HG02763 (cell line): ENCODE data around the gene NR3C1.

Experiments used
- ATAC-seq: cut with Tn5 transposase; IDR thresholded peaks from one replicate; pipeline ENCODE4 v1.9.1; 2021; ENCODE audit warnings: mild to moderate bottlenecking, moderate library complexity; ENCODE audit not compliant: unreplicated experiment

The NR3C1 gene

DNA sequence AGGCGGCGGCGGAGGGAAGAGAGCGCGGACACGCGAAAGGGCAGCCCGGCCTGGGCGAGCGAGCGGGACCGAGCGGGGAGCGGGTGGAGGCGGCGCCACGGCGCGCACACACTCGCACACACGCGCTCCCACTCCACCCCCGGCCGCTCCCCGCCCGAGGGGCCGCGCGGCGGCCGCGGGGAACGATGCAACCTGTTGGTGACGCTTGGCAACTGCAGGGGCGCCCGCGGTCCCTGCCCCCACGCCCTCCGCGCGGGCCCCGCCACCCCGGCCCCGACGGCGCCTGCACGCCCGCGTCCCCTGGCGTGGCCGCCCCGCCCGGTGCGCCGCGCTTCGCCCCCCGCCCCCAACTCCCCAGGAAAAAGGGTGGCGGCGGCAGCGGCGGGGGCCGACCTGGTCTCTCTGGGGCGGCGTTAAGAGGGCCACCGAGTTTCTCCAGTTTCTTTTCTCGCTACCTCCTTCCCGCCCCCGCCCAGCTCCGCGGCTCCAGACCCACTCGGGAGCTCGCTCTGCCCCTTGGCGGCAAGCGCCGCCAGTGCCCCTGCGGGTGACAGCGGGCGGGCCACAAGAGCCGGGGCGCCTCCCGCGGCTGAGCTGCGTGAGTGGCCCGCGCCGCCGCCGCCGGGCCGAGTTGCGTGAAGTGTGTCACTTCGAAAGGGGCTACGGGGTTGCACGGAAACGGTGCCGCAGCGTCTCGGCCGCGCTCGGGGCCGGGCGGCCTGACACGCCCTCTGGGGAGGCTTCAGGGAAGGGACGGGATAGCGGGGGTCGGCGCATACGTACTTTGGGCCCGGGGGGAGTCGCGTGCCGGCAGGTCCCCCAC, at the start of gene NR3C1:
NR3C1 (minus strand) TSS at position 94 of the 823 bp plus-strand sequence. CDS start 2,847 bp downstream, outside the sequence.
- ATAC-seq, result peak; percentile 60

DNA sequence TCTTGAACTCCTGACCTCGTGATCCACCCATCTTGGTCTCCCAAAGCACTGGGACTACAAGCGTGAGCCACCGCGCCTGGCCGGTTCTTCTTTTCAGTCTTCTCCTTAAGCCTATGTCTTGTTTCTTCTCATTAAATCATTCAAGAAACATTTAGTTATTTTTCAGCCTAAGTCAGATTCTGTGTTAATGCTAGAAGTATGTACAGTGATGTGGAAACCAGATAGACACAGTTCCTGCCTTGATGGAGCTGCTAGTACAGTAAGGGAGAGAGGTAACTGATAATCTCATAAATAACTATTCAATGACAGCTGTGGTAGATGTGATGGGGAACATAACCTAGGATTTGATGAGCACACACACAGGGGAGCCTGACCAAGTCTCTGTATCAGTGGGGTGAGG, 46.3 kb upstream of the NR3C1 start:
- no peak for ATAC-seq

DNA sequence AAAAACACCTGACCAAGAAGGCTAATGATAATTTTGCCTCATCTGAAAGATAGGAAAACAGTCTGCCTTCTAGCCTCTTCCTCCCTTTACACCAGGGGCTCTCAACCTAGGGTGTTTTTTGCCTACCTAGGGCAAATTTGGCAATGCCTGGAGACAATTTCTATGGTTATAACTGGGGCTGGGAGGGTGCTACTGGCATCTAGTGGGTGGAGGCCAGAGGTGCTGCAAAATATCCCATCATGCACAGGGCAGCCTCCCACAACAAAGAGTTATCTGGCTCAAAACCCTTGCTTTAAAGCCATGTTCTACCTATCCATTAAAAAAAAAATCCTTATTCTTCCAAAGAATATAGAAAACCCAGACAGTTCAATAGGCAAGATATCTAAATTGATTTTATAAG, 45.0 kb upstream of the NR3C1 start:
- no peak for ATAC-seq

DNA sequence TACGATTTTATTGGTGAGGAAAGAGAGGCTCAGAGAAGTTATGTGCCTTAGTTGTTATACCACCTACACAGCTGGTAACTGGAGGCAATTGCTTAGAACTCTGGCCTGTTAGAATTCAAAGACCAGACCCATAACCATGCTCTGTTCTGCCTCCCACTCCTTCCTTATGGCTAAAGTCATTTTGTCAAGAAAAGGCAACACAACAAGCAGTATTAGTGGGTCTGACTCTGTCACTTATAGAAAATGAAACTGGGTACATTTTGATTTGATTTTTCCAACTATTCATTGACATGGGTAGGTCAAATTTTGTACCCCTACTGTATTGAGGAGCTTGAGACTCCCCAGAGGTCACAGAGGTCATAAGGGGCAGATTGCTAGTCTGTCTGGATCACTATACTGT, 44.5 kb upstream of the NR3C1 start:
- ATAC-seq, result no peak

DNA sequence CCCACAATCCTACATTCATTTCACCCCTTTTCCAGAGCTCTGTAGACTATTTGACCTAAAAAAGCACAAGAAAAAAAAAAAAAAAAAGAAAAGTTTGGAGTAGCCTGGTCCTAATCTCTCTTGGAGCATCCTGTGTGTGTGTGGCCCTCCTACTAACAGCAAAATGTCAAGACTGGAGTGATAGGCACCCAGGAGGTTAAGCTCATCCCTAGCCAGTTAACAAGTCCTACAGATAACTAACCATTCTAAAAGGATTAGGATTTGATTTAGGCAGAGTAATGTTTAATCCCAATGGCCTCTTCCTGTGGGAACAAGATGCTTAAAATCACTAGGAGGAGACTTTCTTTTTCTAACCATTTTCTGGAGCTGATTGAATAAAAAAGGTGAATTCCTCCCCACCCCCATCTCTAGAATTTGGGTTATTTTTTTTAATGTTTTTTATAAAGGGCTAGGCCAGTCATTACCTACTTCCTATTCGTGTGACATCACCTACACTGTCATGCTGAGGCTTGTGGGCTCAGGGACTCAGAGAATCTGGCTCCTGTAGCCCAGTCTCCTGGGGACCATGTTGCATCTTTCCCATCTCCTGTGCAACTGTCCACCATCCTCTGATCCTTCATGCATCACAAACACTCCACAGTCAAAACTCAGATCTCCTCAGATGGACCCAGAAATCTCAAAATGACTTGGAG, 43.2 kb upstream of the NR3C1 start:
- ATAC-seq, result no peak

DNA sequence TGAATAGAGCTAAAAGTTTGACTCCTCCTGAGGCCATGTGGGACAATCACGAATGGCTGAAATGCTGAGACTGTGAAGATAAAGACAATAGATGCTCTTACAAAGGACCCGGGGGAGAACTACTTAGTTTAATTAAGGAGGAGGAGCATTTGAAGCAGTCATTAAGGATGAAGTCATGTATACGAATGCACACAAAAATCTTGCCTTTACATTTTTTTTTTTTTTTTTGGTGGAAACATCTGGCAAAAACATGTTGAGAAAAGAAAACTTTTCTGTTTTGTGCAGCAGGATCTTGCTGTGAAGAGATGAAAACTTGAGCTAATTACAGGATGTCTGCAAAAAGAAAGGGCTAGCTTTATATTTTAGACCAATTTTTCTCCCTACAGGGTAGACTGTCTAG, 42.3 kb upstream of the NR3C1 start:
- no peak for ATAC-seq

DNA sequence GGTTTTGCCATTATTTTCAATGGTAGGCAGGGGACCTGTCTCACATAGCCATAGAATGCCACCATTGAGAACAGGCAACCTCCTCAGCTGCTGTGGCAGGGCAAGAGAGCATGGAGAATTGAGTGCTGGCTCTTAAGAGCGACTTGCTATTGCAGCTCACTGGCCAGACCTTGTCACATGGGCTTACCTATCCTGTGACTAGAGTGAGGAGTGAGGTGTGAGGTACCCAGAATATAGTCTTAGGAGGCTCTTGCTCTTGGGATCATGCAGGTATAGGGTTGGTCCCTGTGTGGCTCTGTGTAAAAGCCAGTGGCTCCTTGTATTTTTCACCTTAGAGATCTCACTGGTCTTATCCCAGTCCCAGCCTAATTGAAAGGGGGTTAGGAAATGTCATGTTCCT, 39.8 kb upstream of the NR3C1 start:
- no peak for ATAC-seq

DNA sequence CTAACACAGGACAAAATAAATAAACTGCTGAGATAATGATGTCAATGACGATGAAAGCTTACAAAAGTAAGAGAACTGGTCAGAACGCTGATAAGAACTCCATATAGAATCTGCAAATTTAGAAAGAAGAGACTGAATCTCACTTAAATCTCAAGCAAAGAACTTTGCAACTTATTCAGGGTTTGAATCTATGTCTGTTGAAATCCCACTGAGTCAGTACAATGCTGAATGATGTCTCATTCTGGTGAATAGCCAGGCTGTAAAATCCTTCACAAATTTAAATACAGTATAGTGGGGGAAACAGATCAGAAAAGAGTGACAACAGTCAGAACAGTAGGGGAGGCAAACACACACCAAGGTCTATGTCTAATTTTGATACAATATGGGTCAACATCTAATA, 38.9 kb upstream of the NR3C1 start:
- ATAC-seq, result no peak

DNA sequence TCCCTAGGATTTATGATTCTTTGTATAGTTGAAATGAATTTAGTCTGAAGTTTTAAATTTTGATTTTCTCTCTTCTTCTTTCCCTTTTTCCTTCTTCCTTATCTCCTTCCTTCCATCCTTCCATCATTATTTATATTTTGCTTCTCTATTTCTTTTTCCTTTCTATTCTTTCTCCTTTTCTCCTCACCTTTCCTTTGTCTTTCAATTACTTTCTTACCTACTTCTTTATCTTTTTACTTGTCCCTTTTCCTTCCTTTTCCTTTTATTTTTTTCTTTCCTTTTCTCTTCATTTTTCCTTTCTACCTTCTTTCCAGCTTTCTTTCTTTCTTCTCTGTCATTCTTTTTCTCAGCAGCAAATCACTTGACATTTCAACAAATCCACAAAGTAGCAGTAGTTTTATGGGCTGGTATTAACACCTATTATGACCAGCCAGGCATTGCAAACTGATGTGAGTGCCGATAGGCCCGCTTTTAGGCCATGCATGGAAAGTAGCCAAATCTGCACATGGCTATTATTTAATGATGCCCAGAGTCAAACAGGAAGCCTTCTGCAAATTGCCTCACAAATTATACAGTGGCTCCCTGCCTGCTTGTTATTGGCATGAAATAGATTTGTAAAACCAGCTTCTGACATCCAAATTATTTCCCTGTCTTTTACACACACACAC, 37.1 kb upstream of the NR3C1 start:
- no peak for ATAC-seq

DNA sequence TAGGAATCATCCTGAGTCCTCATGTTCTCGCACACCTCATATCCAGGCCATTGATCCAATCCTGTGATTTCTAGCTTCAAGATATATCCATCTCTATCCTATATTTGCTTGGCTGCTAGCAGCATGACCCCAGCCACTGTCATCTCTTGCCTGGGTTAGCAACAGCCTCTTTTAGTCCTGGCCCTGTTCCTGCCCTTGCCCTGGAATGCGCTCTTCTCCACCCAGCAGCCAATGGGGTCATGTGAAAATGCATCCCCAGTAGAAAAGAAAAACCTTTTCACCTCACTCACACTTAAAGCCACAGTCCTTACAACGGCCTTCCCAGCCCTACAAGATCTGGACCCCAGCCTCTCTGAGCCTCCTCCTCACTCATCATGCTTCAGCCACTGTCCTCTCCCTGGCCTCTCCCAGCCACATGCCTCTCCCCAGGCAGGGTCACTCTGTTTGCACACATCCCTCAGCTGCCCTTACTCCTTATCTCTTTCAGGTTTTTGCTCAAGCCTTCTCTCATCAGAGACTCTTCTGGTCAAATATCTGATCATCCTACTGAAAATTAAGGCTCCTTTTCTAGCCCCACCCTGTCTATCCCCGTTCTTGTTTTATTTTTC, 34.3 kb upstream of the NR3C1 start:
- ATAC-seq, result no peak

DNA sequence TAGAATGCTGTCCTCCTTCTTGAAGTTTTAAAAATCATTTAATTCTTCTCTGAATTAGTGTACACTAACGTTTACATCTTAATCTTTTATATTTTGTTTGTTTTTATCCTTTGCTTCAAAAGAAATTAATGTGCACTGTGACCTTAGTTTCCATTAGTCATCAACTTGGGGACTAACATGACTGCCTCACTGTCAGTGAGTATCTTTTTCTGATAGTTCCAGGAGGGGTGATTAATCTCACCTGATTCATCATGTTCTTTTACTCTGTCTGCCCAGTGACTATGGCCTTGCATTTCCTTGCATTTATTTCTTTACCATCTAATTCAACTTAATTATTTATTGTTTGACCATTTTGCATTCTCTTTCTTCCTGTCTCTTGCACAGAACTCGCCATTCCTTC, 33.4 kb upstream of the NR3C1 start:
- ATAC-seq, result no peak

DNA sequence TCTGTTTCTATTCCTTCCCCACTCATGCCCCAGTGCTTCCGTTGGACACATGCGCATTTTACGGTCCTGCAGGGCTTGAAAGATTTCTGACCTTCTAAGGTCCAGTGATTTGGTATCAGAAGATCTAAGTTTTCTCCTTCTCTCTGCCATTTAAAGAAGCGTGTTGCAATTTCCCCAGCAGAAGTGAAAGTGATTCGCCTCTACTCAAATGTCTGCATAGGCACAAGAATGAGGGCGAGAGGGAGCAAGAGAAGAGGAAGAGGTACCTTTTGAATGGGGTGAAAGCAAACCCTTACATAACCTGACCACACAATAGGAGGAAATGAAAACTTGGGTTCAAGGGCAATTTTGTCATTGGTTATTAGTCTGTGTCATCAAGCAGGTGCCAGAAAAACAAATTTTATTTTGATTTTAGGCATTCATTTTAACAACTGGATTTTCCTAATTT, 31.7 kb upstream of the NR3C1 start:
- peak; percentile 87 for ATAC-seq

DNA sequence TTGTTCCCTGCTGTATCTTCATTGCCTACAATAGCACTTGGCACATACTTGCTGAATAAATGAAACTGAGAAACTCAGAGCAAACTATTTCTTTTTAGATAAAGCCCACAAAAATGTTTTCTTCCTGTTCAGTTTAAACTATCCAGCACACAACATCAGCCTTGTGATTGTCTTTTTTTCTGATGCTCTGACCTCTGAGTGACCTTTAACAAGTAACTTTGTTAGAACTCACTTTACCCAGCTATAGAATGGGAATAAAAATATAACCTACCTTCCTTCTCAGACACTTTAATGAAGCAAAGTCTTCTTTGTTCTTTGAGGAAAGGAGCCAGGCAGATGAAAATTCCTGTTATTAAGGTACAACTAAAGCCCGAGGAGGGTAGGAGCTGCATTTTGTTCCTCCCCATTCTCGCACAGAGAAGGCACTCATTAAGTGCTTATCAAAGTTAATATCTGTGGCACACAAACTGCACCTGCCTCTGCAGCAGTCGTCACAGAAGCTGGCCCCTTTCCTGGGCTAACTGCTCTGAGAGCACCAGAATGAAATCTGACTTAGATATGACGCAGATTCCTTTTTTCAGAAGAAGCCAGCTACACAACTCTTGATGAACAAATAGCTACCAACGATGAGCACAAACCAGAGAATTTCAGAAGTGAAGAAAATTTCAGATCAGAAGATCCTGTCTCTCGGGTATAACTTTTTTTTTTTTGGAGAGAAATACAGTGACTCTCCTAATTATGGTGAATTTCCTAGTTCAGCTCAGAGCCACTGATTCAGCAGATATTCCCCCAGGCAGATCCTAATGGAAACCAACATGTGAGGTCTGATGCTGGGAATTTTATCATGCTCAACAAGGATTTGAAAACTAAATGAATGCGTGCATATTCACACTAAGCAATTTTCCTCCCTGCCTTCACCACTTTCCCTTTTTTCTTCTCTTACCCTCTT, 31.0 kb upstream of the NR3C1 start:
- no peak for ATAC-seq

DNA sequence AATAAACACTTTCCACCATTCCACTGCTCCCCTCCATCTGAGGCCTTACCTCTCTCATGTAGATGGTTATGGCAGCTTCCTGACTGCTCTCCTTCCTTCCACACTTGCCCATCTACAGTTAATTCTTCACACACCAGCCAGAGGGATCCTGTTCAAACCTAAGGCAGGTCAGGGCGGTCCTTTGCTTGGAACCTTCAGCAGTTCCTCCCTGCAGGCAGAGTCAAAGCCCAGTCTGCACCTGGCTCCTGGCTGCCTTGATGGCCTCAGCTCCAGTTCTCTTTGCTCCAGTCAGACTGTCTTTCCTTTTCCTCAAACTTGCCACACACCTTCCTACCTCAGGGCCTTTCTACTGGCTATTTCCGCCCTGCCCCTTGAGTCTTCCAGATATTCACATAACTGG, 30.2 kb upstream of the NR3C1 start:
- ATAC-seq, result no peak

DNA sequence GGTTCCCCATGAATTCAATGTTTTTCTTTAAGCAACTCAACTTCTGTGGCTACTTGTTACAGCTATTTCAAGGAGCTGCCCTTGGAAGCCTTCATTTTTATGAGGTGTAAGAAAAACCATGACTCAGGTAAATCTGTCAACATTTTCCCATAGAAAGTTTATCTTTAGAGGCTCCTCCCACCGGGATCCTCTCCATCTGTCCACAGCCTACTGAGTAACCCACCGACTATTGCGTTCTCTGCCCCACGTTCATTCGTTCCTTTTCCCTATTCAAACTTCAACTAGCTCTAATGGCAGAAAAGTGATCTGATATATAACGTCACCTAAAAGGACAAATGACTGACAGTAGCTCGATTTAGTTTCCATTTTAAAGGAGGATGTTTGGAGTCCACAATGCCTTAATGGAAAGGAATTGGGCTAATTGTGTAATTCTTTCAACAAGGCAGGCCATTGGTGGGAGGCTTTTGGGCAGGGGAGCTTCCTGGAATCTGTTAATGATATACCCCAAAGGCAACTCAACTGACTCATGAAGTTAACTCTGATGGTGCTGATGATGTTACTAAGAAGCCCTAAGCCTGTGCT, 29.3 kb upstream of the NR3C1 start:
- no peak for ATAC-seq

DNA sequence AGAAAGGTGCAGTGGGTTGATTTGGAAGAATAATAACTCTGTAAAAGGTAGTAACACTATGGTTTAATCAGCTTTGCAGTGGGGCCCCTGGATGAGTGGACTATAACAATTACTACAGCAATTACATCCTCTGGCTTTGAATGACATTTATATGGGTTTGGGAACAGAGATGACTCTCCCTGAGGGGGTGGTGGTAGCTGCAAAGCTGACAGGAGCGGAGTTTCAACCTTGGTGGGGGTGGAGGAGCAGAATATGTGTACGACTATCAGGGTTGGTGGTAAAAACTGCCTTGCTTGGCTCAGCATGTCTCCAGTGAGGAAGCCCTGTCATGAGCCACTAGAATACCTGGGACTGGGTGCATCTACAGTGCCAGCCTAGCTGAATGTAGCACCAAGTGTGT, 28.3 kb upstream of the NR3C1 start:
- ATAC-seq, result no peak

DNA sequence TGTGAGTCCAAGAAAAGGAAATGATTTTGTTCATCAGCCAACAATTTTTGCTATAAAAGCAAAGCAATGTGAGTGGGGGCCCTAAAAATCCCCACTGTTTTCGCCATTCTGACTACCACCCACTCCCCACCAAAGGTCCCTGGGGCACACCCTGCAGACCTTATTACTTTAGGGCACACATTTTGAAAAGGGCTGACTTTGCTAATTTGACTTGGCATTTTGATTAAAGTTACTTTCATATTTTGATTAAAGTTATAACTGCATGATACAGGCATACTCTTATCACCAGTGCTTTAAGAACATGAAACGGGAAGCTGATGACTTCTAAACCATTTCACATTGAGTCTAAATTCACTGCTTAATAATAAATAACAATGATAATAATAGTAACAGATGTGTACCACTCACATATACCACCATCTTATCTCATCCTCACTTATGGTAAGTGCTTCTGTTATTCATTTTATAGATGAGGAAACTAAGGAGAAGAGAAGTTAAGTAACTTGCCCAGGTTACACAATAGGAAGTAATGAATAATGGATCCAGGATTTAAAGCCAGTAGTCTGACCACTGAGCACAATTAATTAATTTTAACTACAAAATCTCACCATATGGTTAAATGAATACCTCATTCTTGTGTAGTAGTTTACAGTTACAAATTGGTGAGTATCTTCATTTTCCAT, 25.4 kb upstream of the NR3C1 start:
- ATAC-seq, result no peak

DNA sequence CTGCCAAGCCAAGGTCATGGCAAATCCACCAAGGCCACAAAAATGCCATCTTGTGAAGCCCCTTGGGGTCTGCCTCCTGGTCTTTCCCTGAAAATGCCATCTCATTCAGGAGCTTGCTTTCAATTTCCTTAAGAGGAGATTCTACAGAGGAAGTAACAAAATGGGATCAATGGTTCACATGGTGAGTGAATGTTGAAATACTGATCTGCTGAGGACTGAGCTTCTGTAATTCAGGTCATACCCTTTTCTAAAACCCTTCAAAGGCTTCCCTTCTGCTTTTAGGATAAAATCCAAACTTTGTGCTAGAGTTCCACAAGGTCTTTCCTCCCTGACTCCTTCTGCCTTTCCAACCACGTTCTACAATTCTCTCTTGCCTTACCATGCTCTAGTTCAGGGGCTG, 24.7 kb upstream of the NR3C1 start:
- no peak for ATAC-seq

DNA sequence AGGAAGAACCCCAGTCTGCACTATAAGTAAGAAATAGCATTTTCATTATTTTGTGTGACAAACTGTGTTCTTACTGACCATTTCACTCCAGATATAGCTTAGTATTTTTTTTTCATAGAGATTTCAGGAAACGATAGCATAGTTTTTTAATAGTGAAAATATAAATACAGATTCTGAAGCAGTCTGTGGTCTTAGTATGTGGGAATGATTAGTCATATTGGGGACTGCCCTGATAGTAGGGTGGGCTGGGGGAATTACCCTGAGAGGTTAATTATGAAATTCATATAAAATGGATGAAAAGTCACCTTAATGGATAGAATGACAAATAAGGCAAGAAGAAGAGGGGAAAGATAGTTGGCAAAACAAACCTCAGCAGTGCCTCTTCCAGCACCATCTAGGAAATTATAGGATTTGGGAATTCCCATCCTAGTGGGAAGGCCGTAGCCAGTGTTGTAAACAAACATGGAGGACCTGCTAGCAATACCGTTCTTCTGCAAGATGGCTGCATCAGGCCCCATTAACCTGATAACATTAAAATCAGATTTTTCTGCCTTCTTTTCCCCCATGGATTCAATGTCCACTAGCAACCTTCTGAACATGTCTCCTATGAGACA, 23.7 kb upstream of the NR3C1 start:
- no peak for ATAC-seq
